ENCODE data around the gene MYO18B.

DNA sequence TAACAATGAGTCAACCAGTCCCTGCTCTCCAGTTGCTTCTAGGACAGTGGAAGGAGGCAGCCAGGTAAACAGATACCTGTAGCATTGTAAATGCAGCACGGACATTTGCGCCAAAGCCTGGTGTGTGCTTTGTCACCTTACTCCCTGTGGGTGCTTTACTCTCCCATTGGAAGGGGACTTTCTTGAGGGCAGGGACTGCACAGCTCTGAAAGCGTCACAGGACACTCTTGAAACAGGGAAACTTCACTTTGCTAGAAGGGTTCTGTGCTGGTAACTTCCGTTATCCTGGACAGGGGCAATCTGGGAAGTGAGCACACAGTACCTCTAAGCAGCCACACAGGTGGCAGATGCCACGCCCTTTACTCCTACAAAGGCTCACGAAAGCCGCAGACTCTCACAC is 99.8 kb downstream of the MYO18B start:
- TF ChIP-seq POLR2A (IDR thresholded peaks at IDR 0.05), result no peak
- TF ChIP-seq, protein P1, sequence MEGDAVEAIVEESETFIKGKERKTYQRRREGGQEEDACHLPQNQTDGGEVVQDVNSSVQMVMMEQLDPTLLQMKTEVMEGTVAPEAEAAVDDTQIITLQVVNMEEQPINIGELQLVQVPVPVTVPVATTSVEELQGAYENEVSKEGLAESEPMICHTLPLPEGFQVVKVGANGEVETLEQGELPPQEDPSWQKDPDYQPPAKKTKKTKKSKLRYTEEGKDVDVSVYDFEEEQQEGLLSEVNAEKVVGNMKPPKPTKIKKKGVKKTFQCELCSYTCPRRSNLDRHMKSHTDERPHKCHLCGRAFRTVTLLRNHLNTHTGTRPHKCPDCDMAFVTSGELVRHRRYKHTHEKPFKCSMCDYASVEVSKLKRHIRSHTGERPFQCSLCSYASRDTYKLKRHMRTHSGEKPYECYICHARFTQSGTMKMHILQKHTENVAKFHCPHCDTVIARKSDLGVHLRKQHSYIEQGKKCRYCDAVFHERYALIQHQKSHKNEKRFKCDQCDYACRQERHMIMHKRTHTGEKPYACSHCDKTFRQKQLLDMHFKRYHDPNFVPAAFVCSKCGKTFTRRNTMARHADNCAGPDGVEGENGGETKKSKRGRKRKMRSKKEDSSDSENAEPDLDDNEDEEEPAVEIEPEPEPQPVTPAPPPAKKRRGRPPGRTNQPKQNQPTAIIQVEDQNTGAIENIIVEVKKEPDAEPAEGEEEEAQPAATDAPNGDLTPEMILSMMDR (IDR thresholded peaks at IDR 0.05), result no peak

All from ovary (tissue), 3 donors.